CD4-positive, alpha-beta T cell treated with Interleukin-6 at 100 ng/mL for 8 hours (primary cell): ENCODE measurements around the gene PPIF.

Source experiments
- DNase-seq: peaks from one replicate; pipeline ENCODE4 v3.0.0-alpha.2; 2020; ENCODE audit warnings: mixed read lengths, low spot score

Gene PPIF

DNA sequence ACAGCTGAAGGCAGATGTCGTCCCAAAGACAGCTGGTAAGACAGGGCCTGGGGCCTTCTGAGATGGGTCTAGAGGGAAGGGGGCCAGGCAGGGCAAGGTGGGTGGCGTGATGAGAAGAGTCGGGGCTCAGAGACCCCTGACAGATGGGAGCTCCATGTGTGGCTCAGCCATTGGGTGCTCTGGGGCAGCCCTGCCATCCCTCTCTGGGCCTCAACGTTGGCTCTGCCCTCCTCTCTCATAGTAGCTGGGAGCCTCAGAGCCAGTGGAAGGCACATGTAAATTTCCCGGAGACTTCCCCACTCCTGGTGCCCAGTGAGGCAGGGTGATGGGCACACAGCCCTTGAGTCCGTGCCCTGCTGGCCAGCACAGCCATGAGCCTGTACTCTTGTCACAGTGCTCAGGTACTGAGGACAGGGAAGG is 1.8 kb downstream of the PPIF start:
- DNase-seq = no peak

DNA sequence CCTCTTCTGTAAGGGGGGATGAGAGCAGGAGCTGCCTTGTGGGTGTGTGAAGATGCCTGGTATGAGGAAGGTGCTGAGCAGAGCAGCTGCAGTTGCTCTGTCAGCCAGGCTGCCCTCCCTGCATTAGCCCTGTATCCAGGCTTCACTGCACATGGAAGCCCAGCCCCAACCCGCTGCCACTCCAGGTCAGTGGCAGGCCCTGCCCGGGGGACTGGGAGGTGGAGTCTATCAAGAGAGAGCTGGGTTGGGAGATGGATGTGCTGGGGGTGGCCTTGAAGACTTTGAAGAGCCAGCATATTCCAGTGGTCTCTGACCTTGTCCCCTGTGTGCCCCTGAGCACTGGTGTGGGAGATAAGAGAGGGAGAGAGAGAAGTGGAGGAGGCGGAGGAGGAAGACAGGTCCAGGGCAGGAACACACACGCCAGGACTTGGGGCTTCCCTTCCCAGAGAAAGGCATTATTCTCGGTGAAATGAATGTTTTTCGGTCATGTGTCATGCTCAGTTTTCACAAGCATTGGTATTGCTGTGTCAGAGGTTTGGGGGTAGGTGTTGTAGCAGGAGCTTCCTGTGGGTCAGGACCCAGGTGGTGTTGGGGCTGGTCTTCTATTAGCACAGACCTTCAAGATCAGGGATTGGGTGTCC is 2.6 kb downstream of the PPIF start:
- no peak for DNase-seq

DNA sequence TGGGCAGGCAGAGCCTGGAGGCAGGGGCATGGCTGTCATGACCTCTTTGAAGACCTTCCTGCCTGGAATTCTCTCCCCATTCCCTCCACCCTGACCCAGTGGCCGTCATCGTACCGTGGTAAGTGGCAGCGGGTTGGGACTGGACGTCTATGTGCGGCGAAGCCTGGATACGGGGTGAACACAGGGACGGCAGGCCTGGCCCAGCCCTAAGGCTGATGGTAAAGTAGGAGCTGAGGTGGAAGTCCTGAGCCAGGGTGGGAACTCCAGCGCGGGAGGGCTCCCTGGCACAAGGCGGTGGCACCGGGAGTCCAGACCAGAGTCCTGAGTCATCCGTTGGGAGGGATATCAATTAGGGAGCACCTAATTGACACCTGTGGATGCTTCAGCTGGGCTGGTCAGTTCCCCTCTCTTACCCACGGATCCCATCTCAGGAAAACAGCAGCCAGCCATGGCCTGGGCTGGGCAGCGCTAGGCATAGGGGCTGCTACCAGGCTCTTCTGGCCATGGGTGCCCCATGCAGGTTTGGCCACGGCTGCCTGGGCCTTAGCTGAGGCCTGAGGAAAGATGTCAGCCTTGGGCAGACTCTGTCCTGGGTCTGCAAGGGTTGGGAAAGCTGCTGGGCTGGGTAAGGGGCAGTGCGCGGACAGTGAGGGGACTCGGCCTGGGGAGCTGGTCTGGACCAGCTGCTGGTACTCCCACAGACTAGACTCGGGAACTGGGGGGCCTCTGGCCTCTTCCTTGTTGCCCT is 3.3 kb downstream of the PPIF start:
- DNase-seq = no peak

DNA sequence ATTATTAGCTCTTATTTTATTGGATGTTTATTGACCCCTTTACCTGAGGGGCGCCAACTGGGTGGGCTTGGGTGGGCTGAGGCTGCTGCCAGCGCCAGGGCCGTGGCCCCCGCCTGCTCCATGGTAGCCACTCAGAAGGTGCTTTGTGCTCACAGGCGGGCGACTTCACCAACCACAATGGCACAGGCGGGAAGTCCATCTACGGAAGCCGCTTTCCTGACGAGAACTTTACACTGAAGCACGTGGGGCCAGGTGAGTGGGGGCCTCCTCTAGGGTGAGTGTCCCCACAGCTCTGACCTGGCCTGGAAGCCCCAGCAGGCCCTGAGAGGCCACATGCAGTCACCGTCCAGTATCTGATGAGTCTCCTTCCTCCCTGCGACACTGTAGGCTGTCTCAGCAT is 4.1 kb downstream of the PPIF start:
- no peak for DNase-seq

DNA sequence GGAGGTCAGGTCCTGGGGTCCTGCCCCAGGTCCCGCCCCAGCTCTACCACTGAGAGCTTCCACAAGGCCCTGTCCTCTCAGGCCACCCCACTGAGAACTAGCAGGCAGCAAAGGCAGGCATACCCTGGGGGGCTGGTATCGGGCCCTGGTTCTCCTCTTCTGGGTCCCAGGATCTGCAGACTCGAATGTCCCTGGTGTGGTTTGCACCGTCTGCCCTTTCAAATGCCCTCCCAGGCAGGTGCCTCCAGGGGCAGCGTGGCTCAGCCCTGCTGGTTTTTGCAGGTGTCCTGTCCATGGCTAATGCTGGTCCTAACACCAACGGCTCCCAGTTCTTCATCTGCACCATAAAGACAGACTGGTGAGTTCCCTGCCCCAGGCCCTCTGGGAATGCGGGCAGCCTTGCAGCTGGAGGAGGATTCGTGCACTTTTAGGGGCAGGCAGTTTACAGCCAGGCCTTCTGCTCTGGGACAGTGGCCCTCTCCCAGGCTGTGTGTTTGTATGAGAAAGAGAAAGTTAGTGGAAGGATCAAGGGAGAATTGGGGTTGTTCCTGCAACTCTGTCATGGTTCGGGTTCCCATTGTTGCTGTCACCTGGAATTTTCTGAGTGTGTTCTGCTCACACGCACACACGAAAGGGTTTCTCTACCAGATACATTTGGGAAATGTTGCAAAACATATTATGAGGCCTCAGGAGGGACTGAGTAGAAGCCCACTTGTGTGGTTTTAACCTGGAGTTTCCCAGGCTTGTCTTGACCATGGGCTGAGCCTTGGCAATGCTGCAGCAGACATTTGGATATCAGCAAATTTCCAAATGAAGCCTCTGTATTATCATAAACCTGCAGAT is 5.0 kb downstream of the PPIF start:
- no peak for DNase-seq

DNA sequence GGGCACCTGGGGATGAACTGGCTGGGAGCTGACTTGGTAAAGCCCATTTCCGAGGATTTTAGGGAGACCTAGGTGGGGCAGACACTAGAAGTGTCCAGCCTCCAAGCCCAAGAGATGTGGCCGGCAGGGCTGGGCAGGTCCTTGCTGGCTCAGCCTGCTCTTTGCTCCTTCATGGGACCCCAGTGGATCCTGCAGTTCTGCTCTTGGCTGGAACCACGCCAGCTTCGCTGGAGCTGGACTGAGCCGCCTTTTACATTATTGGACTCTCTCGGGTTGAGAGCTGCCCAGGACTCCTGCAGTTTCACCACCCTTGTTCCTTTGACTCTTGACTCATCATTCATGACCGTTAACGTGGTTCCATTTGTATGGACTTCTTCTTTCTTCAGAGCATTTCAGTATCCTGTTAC is 5.7 kb downstream of the PPIF start:
- no peak for DNase-seq

DNA sequence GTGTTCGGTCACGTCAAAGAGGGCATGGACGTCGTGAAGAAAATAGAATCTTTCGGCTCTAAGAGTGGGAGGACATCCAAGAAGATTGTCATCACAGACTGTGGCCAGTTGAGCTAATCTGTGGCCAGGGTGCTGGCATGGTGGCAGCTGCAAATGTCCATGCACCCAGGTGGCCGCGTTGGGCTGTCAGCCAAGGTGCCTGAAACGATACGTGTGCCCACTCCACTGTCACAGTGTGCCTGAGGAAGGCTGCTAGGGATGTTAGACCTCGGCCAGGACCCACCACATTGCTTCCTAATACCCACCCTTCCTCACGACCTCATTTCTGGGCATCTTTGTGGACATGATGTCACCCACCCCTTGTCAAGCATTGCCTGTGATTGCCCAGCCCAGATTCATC is 6.5 kb downstream of the PPIF start:
- DNase-seq = no peak

DNA sequence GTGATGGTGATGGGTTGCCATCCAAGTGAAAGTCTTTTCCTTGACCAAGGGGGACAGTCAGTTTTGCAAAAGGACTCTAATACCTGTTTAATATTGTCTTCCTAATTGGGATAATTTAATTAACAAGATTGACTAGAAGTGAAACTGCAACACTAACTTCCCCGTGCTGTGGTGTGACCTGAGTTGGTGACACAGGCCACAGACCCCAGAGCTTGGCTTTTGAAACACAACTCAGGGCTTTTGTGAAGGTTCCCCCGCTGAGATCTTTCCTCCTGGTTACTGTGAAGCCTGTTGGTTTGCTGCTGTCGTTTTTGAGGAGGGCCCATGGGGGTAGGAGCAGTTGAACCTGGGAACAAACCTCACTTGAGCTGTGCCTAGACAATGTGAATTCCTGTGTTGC is 6.9 kb downstream of the PPIF start:
- DNase-seq = no peak

DNA sequence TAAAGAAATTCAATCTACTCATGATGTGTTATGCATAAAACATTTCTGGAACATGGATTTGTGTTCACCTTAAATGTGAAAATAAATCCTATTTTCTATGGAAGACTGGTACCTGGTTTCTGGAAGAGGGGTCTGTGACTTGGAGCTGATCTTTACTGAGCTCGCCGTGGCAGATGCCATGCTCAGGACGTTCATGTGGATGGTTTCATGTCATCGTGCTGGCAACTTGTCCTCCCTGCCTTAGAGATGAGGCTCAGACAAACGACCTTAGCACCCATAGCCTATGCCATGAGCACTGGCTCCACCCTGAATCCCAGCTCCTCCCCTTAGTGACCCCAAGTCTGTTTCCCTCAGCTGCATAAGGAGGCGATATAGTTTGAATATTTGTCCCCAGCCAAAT is 7.3 kb downstream of the PPIF start:
- no peak for DNase-seq

DNA sequence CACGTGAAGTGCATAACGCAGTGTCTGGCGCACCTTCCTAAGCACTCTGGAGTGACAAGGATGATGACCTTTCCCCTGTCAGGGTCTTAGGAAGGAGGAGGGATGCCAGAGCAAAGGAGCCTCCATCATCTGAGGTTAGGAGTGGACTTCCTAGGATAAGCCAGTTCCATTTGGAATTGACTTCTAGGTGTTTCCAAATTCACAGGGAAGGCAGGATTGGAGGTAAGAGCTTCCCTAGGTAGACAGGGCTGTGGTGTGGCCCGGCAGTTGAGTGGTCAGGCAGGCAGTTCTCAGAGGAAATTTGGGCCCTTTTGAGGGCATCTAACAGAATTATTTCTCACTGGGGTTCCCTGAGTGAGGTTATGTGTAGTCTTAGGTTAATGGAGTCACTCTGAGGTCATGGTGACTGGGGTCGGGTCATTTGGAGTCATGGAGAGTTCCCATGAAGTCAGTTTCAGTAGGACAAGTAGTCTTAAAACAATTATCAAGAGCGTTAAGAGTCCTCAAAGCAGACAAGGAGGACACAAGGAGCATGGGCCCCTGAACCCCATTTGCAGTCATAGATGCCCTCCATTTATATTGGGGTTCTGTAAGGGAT is 8.2 kb downstream of the PPIF start:
- no peak for DNase-seq

DNA sequence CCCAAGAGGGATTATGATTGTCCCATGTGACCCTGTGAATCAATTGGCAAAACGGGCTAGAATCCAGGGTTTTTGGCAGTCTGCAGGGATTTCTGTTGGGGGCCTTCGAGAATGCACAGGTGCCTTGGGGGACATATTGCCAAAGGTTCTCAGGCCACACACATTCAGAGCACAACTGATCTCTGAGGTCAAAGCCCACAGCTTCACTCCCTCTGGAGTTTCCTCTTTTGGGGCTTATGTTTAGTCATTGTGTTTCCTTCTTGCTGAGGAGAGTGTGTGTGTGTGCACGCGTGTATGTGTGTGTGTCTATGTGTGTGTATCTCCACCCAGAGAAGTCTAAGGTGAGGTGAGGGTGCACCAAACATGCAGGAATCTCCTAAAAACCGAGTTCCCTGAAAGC is 8.8 kb downstream of the PPIF start:
- no peak for DNase-seq

DNA sequence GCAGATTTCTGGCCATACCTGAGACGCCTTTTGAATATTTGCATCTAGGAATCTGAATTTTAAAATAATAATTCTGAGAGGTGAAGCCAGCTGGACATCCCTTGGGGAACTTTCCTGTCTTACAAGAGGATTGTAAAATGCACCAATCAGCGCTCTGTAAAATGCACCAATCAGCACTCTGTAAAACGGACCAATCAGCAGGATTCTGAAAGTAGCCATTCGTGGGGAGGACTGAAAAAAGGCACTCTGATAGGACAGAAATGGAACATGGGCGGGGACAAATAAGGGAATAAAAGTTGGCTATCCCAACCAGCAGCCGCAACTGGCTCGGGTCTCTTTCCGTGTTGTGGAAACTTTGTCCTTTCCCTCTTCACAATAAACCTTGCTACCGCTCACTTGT is 9.9 kb downstream of the PPIF start:
- DNase-seq = no peak

DNA sequence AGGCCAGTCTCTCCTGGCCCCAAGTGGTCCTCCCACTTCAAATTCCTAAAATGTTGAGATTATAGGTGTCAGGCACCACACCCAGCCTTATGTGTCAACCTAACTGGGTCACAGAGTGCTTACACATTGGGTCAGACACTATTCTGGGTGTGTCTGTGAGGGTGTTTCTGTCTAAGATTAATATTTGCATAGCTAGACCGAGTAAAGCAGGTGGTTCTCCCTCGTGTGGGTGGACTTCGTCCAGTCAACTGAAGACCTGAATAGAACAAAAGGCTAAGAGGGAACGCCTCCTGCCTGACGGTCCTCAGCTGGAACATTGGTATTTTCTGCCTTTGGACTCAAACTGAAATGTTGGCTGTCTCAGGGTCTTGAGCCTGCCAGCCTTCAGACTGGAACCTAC is 11.5 kb downstream of the PPIF start:
- no peak for DNase-seq

DNA sequence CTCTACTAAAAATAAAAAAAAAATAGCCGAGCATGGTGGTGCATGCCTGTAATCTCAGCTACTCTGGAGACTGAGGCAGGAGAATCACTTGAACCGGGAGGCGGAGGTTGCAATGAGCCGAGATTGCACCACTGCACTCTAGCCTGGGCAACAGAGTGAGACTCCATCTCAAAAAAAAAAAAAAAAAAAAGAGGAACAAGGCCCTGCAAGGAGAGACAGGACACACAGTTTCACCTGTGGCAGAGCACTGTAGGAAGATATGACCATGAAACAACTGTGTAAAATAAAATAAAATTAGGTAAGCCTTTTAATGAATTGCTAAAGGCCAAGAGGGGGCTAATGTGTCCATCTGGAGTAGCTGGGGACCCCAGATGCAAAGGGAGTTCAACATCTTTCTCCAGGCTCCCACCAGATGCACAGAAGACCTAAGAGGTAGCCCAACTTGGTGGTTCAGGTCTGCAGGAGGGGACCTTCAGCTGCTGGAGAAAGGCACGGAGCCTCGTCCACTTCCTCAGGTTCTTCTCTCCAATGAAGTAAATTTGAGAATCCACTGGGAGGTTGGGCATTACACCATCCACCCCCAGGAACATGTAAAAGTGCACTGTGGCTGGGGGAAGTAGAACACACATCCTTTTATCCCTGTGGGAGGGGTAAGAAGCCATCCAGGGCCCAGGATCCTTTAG is 12.7 kb downstream of the PPIF start:
- no peak for DNase-seq

DNA sequence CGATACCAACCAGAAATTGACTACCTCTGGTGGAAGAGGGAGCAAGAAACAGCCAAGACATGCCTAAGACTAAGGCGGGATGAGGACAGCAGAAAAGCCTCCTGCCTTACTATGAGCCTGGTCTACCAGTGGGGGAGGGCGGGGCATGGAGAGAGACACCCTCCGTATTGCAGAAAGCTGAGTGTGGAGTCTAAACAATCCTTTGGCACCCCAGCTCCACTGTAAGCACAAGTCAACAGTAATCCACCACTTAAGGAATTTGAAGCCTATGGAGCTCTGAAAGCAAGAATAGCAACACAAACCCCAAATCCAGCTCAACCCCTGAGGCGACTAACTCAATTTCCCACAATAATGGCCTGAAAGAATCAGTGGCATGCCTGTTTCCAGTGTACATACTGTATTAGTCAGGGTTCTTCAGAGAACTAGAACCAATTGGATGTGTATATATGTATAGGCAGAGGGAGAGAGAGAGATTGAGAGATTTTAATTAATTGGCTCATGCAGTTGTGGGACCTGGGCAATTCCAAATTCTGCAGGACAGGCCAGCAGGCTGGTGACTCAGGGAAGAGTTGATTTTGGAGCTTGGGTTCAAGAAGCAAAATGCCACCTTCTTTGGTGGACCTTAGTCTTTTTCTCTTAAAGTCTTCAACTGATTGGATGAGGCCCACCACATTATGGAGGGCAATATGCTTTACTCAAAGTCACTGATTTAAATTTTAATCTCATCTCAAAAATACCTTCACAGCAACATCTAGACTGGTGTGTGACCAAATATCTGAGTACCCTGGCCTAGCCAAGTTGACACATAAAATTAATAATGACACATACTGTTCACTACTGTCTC is 13.5 kb downstream of the PPIF start:
- DNase-seq = no peak

DNA sequence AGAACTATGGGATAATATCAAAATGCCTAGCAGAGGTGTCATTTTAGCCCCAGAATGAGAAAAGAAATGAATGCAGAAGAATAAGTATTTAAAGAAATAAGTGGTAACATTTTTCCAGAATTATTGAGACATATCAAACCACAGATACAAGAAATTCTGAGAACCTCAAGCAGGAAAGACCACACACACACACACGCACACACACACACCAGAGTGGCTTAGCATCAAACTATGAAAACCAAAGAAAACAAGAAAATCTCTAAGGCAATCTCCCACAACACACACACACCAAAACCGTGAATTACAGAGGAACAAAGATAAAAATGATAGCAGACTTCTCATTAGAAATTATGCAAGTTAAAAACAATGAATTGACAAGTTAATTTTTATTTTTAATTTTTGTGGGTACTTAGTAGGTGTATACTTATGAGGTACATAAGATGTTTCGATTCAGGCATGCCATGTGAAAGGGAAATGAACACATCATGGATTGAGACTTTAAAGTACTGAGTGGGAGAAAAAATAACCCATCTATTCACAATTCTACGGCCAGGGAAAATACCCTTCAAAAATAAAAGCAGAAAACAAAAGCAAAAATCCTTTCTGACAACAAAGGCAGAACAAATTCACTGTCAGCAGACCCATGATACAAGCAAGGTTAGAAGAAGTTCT is 14.6 kb downstream of the PPIF start:
- no peak for DNase-seq

DNA sequence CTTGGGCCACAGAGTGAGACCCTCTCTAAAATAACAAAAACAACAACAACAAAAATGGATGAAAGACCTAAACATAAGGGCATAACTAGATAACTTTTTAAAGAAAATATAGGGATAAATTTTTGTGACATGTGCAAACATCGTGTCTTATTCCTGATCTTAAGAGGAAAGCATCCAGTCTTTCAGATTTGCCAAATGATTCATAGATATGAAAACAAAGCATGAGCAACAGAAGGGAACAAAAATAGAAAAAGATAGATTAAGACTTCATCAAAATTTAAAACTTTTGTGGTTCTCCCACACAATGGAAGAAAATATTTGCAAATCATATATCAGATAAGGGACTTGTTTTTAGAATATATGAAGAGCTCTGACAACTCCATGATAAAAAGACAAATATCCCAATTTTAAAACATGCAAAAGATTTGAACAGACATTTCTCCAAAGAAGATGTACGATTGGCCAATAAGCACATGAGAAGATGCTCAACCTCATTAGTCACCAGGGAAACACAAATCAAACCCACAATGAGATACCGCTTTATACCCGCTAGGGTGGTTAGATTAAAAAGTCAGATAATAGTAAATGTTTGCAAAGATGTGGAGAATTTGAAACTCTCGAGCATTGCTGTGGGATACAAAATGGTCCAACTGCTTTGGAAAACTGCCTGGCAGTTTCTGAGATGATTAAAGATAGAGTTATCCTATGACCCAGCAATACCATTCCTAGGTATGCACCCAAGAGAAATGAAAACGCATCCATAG is 20.3 kb downstream of the PPIF start:
- no peak for DNase-seq

DNA sequence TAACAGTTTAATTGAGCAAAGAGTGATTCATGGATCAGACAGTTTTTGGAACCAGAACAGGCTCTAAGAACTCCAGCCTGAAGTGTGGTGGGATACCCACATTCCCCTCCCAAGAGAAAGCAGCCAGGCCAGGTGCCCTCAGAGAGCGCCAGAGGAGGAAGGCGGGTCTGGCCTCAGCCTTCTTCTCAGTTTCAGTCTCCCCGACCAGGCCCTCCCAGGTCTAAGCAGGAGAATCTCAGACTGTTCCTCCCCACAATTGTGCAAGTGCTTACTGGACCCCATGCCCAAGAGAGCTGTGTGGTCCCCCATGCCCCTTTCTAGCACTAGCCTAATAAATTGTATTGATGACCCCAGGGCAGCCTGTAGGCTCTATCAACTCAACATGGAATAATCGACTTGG is 25.6 kb downstream of the PPIF start:
- DNase-seq = no peak

DNA sequence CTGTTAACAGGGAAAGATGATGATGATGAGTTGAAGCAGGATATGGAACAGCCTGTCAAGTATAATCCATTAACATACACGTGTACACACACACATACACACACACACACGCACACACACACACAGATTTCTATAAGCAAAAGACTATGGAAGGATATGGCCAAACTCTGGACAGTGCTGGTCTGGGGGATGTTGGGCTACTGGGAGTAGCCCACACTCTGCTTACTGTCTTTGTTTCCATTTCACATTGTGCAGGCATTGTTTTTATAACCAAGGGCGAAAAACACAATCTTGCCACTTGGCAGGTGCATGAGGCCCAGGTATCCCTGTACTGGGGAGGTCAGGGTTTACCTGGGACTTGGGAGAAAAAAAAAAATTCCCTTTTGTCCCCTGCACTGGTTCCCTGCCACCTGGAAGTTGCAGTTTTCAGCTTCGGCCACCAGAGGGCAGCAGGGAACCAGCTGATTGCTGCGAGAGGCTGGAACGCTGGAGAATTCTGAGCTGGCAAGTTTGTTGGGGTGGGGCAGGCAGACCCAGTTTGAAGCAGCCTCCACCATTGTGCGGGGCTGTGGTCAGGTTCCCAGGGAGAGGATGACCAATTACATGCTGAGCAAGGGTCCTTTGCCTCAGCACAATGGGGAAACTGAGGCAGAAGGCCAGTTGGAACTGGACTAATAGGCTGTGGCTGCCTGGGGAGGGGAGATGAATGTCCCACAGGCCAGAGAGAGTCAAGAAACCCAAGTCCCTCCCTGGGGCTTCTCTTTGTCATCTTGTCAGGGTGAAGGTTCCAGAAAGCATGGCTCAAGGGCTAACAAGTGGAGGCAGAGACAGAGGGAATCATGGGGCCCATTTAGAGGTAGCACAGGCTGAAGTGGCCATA is 27.3 kb downstream of the PPIF start:
- DNase-seq = peak; percentile 71
